B cell (primary cell): ENCODE data around the gene USH1C. TPM values are rescaled to one million over a fixed set of nuclear protein-coding genes. Genes with fewer than 3 reads are reported as not detected.

Experiments used
- ATAC-seq: fragments of 200-7000 bp; cut with Tn5 transposase; one replicate; pipeline ENCODE4 v1.10.0; 2021; ENCODE audit warnings: low read depth, mild to moderate bottlenecking, moderate number of reproducible peaks, moderate library complexity
- CTCF ChIA-PET: fragments of 350-600 bp; sonication (Branson Sonifier 250); formaldehyde crosslinking; loops from one replicate; lab custom pipeline; 2021; ENCODE audit warnings: antibody characterized with exemption, inconsistent platforms; lab: Charles Lee
- POLR2A ChIA-PET: fragments of 350-600 bp; sonication (Branson Sonifier 250); formaldehyde crosslinking; loops from one replicate; lab custom pipeline; 2021; ENCODE audit warnings: antibody characterized with exemption; lab: Charles Lee
- DNase-seq: peaks from one replicate; pipeline ENCODE4 v3.0.0; 2013
- H2AFZ ChIP-seq: 2 replicates; pipeline ENCODE4 v1.6.1; 2012; ENCODE audit warnings: mild to moderate bottlenecking, low read depth, low read length; ENCODE audit not compliant: insufficient read depth, poor library complexity, severe bottlenecking
- H3K27ac ChIP-seq, 2 donors: 1 replicate in 1 of 2; 2 replicates in 1 of 2; pipeline ENCODE4 v1.5.1; 2012 to 2013; ENCODE audit warnings: low read length in 2 of 2, mild to moderate bottlenecking in 2 of 2, moderate library complexity in 1 of 2
- H3K27me3 ChIP-seq, 4 experiments: fragments of 200-600 bp in 1 of 4; sonication (generic) in 1 of 4; replicated peaks in 1 of 4; 1 replicate in 2 of 4; 2 replicates in 2 of 4; pipeline versions ENCODE4 v1.6.1 to v1.7.0; 2013 to 2016; ENCODE audit warnings: low read length in 3 of 4, mild to moderate bottlenecking in 2 of 4, mixed read lengths in 1 of 4, moderate library complexity in 1 of 4; ENCODE audit not compliant: insufficient read depth in 4 of 4, control insufficient read depth in 3 of 4; ENCODE audit errors: control extremely low read depth in 1 of 4
- H3K36me3 ChIP-seq, 2 experiments: replicated peaks in 1 of 2; 1 replicate in 1 of 2; 2 replicates in 1 of 2; pipeline versions ENCODE4 v1.6.1 to v1.7.1; 2013; ENCODE audit warnings: low read length in 1 of 2; ENCODE audit not compliant: insufficient read depth in 2 of 2, control insufficient read depth in 1 of 2; ENCODE audit errors: control extremely low read depth in 1 of 2, extremely low read depth in 1 of 2
- H3K4me1 ChIP-seq, 2 donors: fragments of 200-600 bp in 1 of 2; sonication (generic) in 1 of 2; 1 replicate in 1 of 2; 2 replicates in 1 of 2; pipeline versions ENCODE4 v1.5.1 to v1.6.1; 2013 to 2017; ENCODE audit warnings: low read length in 2 of 2; ENCODE audit not compliant: control insufficient read depth in 2 of 2, insufficient read depth in 2 of 2
- H3K4me2 ChIP-seq: replicated peaks from 2 replicates; pipeline ENCODE3; 2012; ENCODE audit warnings: mild to moderate bottlenecking, low read depth, low read length; ENCODE audit not compliant: poor library complexity, severe bottlenecking
- H3K4me3 ChIP-seq, 5 experiments: fragments of 200-600 bp in 1 of 5; sonication (generic) in 1 of 5; 1 replicate in 3 of 5; 2 replicates in 2 of 5; pipeline versions ENCODE4 v1.5.1 to v1.7.0; 2011 to 2016; ENCODE audit warnings: low read length in 4 of 5, mild to moderate bottlenecking in 4 of 5, low read depth in 2 of 5, control low read depth in 1 of 5, moderate library complexity in 1 of 5; ENCODE audit not compliant: insufficient read depth in 1 of 5; ENCODE audit errors: control extremely low read depth in 1 of 5, extremely low read depth in 1 of 5
- H3K79me2 ChIP-seq: fragments of 200-600 bp; sonication (generic); one replicate; pipeline ENCODE4 v1.6.0; 2016; ENCODE audit warnings: low read length; ENCODE audit not compliant: control insufficient read depth, insufficient read depth
- H3K9ac ChIP-seq: fragments of 200-600 bp; sonication (generic); 2 replicates; pipeline ENCODE4 v1.6.1; 2017; ENCODE audit warnings: mild to moderate bottlenecking, low read length, moderate library complexity
- H3K9me3 ChIP-seq, 3 donors: one replicate each; pipeline versions ENCODE4 v1.6.1 to v1.7.1; 2013; ENCODE audit warnings: low read length in 2 of 3; ENCODE audit not compliant: control insufficient read depth in 2 of 3, insufficient read depth in 1 of 3; ENCODE audit errors: control extremely low read depth in 1 of 3
- H4K20me1 ChIP-seq: 2 replicates; pipeline ENCODE4 v1.6.0; 2012; ENCODE audit warnings: mild to moderate bottlenecking, low read length; ENCODE audit not compliant: insufficient read depth, control insufficient read depth, poor library complexity, severe bottlenecking
- H3K27ac Mint-ChIP-seq: one replicate; pipeline ENCODE4 v1.8.0; 2021; ENCODE audit warnings: mixed read lengths
- H3K27me3 Mint-ChIP-seq: one replicate; pipeline ENCODE4 v1.8.0; 2021; ENCODE audit warnings: mixed read lengths
- H3K4me1 Mint-ChIP-seq: one replicate; pipeline ENCODE4 v1.8.0; 2021; ENCODE audit warnings: mixed read lengths
- H3K4me3 Mint-ChIP-seq: one replicate; pipeline ENCODE4 v1.8.0; 2021; ENCODE audit warnings: mixed read lengths
- H3K9me3 Mint-ChIP-seq: one replicate; pipeline ENCODE4 v1.8.0; 2022; ENCODE audit warnings: mixed read lengths; ENCODE audit not compliant: insufficient read depth
- EZH2 ChIP-seq: IDR thresholded peaks from 2 replicates; pipeline ENCODE4 v1.6.1; 2012; ENCODE audit warnings: borderline replicate concordance, low read depth, mild to moderate bottlenecking, moderate library complexity, low read length; ENCODE audit not compliant: insufficient read depth, poor library complexity, severe bottlenecking
- WGBS: methylation state at CpG from one replicate; pipeline ENCODE4 v1.1.5; 2013; ENCODE audit warnings: missing lambda C conversion rate; ENCODE audit not compliant: insufficient coverage; 5-methylcytosine and 5-hydroxymethylcytosine counted together
- intact Hi-C: fragments of 100-400 bp; cut with micrococcal nuclease; formaldehyde crosslinking; loops from one replicate; pipeline ENCODE4 v1.10.0; 2022
- polyA plus RNA-seq: library from polyadenylated mRNA; depleted of rRNA; stranded (reverse); fragments of >200 nt; gene quantifications from 2 replicates; pipeline ENCODE4 v1.2.3, GENCODE V29; 2012
- total RNA-seq, 2 donors: library from RNA; stranded (reverse); fragments of 120-200 nt in 1 of 2; gene quantifications; 1 replicate in 1 of 2; 2 replicates in 1 of 2; pipeline versions ENCODE4 v1.2.3 to v1.2.4, GENCODE V29; 2013 to 2022
- TF ChIP-seq, protein P1 (sequence below): fragments of 200-600 bp; IDR thresholded peaks from one replicate; pipeline ENCODE4 v1.8.0; 2022; ENCODE audit warnings: antibody characterized with exemption, mild to moderate bottlenecking

The USH1C gene
- total and polyA plus RNA-seq, 2 donors (not counting 1 experiment from before 2014, with no cell fraction given), result not detected

DNA sequence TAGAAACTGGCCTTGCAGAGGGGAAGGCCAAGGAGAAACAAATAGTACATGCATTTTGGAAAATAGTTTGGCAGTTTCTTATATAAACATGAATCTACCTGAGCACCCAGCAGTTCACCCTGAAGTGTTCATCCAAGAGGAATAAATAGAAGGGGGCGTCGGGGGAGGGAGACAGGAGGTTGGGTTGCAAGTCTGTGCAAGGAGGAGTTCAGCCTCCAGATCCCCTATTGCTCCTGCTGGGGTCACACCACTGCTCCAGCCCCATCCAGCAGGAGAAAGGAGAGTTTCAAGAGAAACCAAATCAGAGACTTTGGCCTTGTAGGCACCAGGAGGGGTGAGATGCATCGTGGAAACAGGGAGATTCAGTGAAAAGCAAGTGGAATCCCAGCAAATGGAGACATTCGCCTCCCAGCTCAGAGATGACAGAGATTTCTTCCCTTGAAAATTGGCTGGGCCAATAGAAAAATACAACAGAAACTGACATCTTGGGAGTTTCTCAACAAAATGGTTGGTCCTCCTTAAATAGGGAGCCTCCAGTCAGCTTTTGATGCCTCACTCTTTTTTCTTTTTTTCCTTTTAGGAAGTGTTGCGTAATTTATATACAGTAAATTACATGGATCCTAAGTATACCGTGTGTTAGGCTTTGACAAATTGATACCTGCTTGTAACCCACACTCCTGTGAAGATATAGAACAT is 37.0 kb upstream of the USH1C start:
- Histone ChIP-seq H3K79me2 (no peaks in the 10 kb centered on the region), H3K4me3 (no peak overlapping the region), H3K4me1 (no peaks in the 10 kb centered on the region), H4K20me1 (no peaks in the 10 kb centered on the region), H3K9me3 (peaks cover 0 to 1% (median 0%) of the 10 kb centered on the region in 3 donors), H3K36me3 (no peaks in the 10 kb centered on the region), H3K9ac (no peak overlapping the region), H2AFZ (no peak overlapping the region), H3K4me2 (no peak overlapping the region), H3K27me3 (no peaks in the 10 kb centered on the region), H3K27ac (no peak overlapping the region)
- 70% methylated on average over 2 of the region's 6 CpGs for WGBS
- TF ChIP-seq EZH2, result no peak
- TF ChIP-seq, protein P1, sequence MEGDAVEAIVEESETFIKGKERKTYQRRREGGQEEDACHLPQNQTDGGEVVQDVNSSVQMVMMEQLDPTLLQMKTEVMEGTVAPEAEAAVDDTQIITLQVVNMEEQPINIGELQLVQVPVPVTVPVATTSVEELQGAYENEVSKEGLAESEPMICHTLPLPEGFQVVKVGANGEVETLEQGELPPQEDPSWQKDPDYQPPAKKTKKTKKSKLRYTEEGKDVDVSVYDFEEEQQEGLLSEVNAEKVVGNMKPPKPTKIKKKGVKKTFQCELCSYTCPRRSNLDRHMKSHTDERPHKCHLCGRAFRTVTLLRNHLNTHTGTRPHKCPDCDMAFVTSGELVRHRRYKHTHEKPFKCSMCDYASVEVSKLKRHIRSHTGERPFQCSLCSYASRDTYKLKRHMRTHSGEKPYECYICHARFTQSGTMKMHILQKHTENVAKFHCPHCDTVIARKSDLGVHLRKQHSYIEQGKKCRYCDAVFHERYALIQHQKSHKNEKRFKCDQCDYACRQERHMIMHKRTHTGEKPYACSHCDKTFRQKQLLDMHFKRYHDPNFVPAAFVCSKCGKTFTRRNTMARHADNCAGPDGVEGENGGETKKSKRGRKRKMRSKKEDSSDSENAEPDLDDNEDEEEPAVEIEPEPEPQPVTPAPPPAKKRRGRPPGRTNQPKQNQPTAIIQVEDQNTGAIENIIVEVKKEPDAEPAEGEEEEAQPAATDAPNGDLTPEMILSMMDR, result no peak
- H3K27me3 Mint-ChIP-seq, result no peaks in the 10 kb centered on the region
- H3K4me3 Mint-ChIP-seq, result no peak overlapping the region
- DNase-seq (no peak), ATAC-seq (no peak)
- POLR2A ChIA-PET, result no interaction called here
- H3K4me1 Mint-ChIP-seq, result no peaks in the 10 kb centered on the region
- CTCF ChIA-PET, result no interaction called here
- H3K27ac Mint-ChIP-seq, result no peak overlapping the region
- peaks cover 2% of the 10 kb centered on the region for H3K9me3 Mint-ChIP-seq
- intact Hi-C loops, result no loop called here

DNA sequence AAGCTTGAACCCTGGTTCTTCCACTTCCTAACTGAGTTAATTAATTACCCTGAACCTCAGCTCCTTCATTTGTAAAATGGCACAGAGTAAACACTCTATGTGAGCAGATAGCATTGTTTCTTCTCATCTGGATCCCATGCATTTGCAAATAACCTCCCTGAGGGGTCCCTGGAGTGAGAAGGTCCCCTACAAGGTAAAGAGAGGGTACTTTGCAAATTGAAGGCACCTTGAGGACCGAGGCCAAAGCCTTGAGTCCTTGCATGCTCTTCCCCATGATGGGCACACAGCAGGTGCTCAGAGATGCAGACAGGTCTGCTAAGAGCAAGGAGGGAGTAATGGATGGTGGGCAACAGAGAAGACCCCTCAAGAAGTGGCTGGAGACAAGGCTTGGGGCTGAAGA is 36.1 kb upstream of the USH1C start:
- 62% methylated on average over 1 of the region's 1 CpG for WGBS
- H3K36me3 ChIP-seq, result no peaks in the 10 kb centered on the region
- CTCF ChIA-PET, result no interaction called here
- H3K9ac ChIP-seq, result no peak overlapping the region
- H4K20me1 ChIP-seq, result no peaks in the 10 kb centered on the region
- no peak overlapping the region for H3K4me3 ChIP-seq
- H3K9me3 Mint-ChIP-seq, result peaks cover 2% of the 10 kb centered on the region
- no peak for TF ChIP-seq EZH2
- TF ChIP-seq, protein P1, result no peak
- no peaks in the 10 kb centered on the region for H3K4me1 ChIP-seq
- H2AFZ ChIP-seq, result no peak overlapping the region
- no peak overlapping the region for H3K4me3 Mint-ChIP-seq
- POLR2A ChIA-PET, result no interaction called here
- no peaks in the 10 kb centered on the region for H3K27me3 ChIP-seq
- no peaks in the 10 kb centered on the region for H3K79me2 ChIP-seq
- intact Hi-C loops, result no loop called here
- H3K4me1 Mint-ChIP-seq, result no peaks in the 10 kb centered on the region
- H3K4me2 ChIP-seq, result no peak overlapping the region
- H3K27me3 Mint-ChIP-seq, result no peaks in the 10 kb centered on the region
- DNase-seq (no peak), ATAC-seq (no peak)
- H3K27ac Mint-ChIP-seq, result no peak overlapping the region
- no peak overlapping the region for H3K27ac ChIP-seq
- H3K9me3 ChIP-seq, result peaks cover 0 to 1% (median 0%) of the 10 kb centered on the region in 3 donors
